Measurements from ENCODE around the gene KIF3C.
A peak's percentile ranks its signal among the peaks of the same experiment; 100 is the strongest.
"Not testable (repeated sequence)": the region's sequence is repeated elsewhere in the genome, so short reads cannot be mapped to it uniquely, and the experiment has no call there.

KIF3C gene

DNA sequence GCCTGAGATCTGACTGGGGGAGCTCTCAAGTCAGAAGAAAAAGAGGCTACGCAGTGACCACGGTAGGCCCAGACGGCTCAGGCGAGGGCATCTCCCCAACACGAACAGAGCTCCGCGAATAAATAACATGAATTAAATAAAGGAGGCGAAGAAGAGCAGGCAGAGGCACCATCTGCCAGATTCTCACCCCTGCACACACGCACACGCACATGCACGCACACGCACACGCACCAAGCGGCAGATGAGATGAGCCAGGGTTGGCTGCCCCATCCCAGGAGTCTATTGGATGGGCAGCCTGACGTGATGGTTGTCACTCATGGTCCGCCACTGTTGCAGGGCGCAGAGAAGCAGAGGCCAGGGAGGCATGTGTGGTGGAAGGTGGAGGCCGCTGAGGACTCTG lies 53.6 kb downstream of the KIF3C start:
- TF ChIP-seq, protein P1, sequence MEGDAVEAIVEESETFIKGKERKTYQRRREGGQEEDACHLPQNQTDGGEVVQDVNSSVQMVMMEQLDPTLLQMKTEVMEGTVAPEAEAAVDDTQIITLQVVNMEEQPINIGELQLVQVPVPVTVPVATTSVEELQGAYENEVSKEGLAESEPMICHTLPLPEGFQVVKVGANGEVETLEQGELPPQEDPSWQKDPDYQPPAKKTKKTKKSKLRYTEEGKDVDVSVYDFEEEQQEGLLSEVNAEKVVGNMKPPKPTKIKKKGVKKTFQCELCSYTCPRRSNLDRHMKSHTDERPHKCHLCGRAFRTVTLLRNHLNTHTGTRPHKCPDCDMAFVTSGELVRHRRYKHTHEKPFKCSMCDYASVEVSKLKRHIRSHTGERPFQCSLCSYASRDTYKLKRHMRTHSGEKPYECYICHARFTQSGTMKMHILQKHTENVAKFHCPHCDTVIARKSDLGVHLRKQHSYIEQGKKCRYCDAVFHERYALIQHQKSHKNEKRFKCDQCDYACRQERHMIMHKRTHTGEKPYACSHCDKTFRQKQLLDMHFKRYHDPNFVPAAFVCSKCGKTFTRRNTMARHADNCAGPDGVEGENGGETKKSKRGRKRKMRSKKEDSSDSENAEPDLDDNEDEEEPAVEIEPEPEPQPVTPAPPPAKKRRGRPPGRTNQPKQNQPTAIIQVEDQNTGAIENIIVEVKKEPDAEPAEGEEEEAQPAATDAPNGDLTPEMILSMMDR (conservative IDR thresholded peaks at IDR 0.05; ENCODE audit: low read length) = no peak
- DNase-seq (ENCODE audit: low read depth) = no peak
- no peak overlapping the region for H3K4me3 ChIP-seq (ENCODE audit: low read length)

DNA sequence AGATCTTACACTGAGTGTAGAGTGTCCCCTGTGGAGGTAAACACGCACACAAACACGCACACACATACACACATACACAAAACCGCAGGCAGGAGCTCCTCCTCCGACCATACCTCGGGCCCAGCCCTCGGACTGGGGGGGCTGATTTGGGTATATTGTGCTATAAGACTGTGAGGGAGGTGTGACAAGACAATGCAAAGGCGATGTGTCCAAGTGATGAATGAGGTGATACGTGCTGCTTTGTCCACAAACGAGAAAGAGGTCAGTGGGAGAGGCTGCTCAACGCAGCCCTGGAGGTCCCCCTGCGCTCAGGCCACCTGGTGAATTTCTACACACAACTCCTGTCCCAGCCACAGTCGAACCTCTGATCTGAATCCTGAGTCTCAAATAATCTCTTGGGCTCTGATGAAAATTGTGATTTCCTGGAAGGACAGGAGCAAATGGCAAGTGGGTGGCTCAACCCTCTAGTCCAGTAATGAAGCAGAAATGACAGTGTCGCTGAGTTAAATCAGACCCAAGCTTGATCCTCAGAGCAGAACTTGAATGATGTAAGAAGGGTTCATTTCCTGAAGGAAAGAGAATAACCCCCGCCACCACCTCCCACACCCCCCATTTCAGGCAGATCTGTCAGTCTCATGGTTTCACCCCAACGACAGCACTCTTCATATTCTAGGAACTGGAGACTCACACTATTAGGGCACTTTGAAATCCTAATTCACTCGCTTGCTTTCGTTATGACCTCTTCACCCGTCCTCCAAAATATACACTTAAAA lies 55.1 kb downstream of the KIF3C start:
- no peak overlapping the region for H3K4me3 ChIP-seq (ENCODE audit: low read length)
- TF ChIP-seq, protein P1 (conservative IDR thresholded peaks at IDR 0.05; ENCODE audit: low read length) = no peak
- no peak for DNase-seq (ENCODE audit: low read depth)

DNA sequence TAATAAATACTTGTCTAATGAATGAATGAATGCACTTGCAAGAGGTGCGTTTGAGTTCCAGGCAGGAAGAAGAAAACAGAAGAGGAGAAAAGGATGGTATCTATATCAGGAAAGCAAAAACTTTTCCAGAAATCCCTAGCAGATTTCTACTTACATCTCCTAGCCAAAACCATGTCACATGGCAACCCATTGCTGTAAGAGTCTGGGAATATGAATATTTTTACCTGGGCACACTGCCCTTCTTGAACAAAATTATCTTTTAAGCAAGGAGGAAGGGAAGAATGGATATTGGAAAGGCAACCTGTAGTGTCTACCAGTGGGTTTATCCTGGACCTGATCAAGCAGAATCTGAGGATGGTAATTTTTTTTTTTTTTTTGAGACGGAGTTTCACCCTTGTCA lies 59.8 kb downstream of the KIF3C start:
- no peak overlapping the region for H3K4me3 ChIP-seq (ENCODE audit: low read length)
- TF ChIP-seq, protein P1 (conservative IDR thresholded peaks at IDR 0.05; ENCODE audit: low read length) = no peak
- no peak for DNase-seq (ENCODE audit: low read depth)

DNA sequence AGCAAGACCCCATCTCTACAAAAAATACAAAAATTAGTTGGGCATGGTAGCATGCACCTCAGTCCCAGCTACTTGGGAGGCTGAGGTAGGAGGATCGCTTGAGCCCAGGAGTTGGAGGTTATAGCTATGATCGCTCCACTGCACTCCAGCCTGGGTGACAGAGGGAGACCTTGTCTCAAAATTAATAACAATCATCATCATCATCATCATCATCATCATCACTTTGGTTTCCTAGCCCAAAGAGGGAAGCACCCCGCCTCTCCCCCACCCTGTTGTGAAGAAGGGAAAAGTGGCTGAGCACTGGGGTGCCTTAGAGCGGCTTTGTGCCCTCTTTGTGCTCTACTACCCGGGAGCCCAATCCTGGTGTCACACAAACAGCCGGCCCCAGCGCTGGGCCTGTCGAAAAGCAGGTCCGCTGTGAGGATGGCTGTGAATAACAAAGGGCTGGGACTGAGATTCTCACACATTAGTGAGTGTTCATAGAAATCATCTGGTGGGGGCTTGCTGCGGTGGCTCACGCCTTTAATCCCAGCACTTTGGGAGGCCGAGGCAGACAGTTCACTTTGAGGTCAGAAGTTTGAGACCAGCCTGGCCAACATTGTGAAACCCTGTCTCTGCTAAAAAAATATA lies 61.4 kb downstream of the KIF3C start:
- TF ChIP-seq, protein P1 (conservative IDR thresholded peaks at IDR 0.05; ENCODE audit: low read length) = no peak
- H3K4me3 ChIP-seq (ENCODE audit: low read length) = no peak overlapping the region
- DNase-seq (ENCODE audit: low read depth) = no peak

DNA sequence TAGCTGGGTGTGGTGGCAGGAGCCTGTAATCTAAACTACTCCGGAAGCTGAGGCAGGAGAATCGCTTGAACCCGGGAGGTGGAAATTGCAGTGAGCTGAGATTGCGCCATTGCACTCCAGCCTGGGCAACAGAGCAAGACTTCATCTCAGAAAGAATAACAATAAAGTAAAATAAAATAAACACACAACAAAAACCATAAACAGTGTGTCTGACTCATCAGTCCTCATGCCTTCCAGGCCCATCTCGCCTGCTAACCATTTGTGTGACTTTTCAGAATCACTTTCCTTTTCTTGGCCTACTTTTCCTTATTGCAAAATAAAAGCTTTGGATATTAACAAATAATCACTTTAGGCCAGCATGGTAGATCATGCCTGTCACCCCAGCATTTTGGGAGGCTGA lies 62.0 kb downstream of the KIF3C start:
- H3K4me3 ChIP-seq (ENCODE audit: low read length) = no peak overlapping the region
- DNase-seq (ENCODE audit: low read depth) = peak; percentile 73
- TF ChIP-seq, protein P1 (conservative IDR thresholded peaks at IDR 0.05; ENCODE audit: low read length) = no peak

DNA sequence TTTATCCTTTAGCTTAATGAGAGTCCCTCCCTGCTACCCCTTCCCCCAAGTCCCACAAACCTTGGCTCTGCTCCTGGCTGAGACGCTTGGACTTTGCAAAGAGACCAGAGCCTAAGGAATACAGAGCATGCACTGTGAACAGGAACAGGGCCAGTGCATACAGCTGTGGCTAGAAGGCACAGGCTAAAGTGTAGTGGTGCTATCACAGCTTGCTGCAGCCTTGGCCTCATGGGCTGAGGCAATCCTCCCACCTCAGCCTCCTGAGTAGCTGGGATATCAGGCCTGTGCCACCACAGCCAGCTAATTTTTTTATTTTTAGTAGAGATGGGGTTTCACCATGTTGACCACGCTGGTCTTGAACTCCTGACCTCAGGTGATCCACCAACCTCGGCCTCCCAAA lies 64.5 kb downstream of the KIF3C start:
- no peak overlapping the region for H3K4me3 ChIP-seq (ENCODE audit: low read length)
- TF ChIP-seq, protein P1 (conservative IDR thresholded peaks at IDR 0.05; ENCODE audit: low read length) = no peak
- DNase-seq (ENCODE audit: low read depth) = peak; percentile 9

DNA sequence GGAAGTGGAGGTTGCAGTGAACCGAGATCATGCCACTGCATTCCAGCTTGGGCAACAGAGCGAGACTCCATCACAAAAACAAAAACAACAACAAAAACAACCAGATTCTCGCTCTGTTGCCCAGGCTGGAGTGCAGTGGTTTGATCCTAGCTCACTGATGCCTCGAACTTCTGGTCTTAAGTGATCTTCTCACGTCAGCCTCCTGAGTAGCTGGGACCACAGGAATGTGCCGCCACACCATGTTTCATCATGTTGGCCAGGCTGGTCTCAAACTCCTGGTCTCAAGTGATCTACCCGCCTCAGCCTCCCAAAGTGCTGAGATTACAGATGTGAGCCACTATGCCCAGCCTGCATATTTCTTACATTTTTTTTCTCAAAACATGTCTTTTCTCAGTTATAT lies 64.9 kb downstream of the KIF3C start:
- DNase-seq (ENCODE audit: low read depth) = peak; percentile 69
- H3K4me3 ChIP-seq (ENCODE audit: low read length) = not testable (repeated sequence)

DNA sequence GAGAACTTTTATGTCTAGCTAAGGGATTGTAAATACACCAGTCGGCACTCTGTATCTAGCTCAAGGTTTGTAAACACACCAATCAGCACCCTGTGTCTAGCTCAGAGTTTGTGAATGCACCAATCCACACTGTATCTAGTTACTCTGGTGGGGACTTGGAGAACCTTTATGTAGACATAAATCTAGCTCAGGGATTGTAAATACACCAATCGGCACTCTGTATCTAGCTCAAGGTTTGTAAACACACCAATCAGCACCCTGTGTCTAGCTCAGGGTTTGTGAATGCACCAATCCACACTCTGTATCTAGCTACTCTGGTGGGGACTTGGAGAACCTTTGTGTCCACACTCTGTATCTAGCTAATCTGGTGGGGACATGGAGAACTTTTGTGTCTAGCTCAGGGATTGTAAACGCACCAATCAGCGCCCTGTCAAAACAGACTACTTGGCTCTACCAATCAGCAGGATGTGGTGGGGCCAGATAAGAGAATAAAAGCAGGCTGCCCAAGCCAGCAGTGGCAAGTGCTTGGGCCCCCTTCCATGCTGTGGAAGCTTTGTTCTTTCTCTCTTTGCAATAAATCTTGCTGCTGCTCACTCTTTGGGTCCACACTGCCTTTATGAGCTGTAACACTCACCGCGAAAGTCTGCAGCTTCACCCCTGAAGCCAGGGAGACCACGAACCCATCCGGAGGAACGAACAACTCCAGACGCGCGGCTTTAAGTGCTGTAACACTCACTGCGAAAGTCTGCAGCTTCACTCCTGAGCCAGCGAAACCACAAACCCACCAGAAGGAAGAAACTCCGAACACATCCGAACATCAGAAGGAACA lies 66.1 kb downstream of the KIF3C start:
- DNase-seq (ENCODE audit: low read depth); H3K4me3 ChIP-seq (ENCODE audit: low read length): not testable (repeated sequence)

DNA sequence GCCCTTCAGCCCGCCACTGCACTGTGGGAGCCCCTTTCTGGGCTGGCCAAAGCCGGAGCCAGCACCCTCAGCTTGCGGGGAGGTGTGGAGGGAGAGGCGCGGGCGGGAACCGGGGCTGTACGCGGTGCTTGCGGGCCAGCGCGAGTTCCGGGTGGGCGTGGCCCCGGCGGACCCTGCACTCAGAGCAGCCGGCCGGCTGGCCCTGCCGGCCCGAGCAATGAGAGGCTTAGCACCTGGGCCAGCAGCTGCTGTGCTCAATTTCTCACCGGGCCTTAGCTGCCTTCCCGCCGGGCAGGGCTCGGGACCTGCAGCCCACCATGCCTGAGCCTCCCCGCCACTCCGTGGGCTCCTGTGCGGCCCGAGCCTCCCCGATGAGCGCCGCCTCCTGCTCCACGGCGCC lies 66.9 kb downstream of the KIF3C start:
- DNase-seq (ENCODE audit: low read depth); H3K4me3 ChIP-seq (ENCODE audit: low read length): not testable (repeated sequence)

DNA sequence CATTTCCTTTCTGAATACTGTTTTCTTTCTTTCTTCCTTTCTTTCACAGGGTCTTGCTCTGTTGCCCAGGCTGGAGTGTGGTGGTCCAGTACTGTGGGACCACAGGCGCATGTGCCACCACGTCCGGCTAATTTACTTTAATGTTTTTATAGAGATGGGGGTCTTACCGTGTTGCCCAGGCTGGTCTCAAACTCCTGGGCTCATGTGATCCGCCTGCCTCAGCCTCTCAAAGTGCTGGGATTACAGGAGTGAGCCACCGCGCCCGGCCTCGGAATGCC lies 68.7 kb downstream of the KIF3C start:
- H3K4me3 ChIP-seq (ENCODE audit: low read length); DNase-seq (ENCODE audit: low read depth): not testable (repeated sequence)
